Kidney epithelial cell (primary cell): ENCODE data around the gene RAD51B. TPM values are rescaled to one million over a fixed set of nuclear protein-coding genes. Genes with fewer than 3 reads are reported as not detected.

Experiments used
- DNase-seq: peaks from one replicate; pipeline ENCODE4 v3.0.0-alpha.2; 2010; ENCODE audit warnings: low read depth
- H3K27me3 ChIP-seq: 2 replicates; pipeline ENCODE4 v1.6.0; 2011; ENCODE audit warnings: low read length; ENCODE audit not compliant: control insufficient read depth, insufficient read depth
- H3K36me3 ChIP-seq: 2 replicates; pipeline ENCODE4 v1.5.1; 2011; ENCODE audit warnings: low read length; ENCODE audit not compliant: control insufficient read depth, insufficient read depth
- H3K4me3 ChIP-seq: 2 replicates; pipeline ENCODE4 v1.5.1; 2011; ENCODE audit warnings: low read depth, mild to moderate bottlenecking, control low read depth, low read length
- total RNA-seq: library from RNA; depleted of rRNA; stranded (reverse); fragments of >200 nt; gene quantifications from 2 replicates; pipeline ENCODE4 v1.2.3, GENCODE V29; 2015
- TF ChIP-seq, protein P1 (sequence below): IDR thresholded peaks from 2 replicates; pipeline ENCODE4 v1.5.1; 2011; ENCODE audit warnings: mild to moderate bottlenecking, moderate library complexity, low read length, control low read depth, inconsistent platforms; ENCODE audit not compliant: insufficient read depth, poor library complexity, severe bottlenecking

The RAD51B gene
- total RNA-seq, 1 donor from 2014 or later, result 9.5 TPM

GRCh38 chr14:68632054-68632895 is 812.7 kb downstream of the RAD51B start:
- TF ChIP-seq, protein P1, sequence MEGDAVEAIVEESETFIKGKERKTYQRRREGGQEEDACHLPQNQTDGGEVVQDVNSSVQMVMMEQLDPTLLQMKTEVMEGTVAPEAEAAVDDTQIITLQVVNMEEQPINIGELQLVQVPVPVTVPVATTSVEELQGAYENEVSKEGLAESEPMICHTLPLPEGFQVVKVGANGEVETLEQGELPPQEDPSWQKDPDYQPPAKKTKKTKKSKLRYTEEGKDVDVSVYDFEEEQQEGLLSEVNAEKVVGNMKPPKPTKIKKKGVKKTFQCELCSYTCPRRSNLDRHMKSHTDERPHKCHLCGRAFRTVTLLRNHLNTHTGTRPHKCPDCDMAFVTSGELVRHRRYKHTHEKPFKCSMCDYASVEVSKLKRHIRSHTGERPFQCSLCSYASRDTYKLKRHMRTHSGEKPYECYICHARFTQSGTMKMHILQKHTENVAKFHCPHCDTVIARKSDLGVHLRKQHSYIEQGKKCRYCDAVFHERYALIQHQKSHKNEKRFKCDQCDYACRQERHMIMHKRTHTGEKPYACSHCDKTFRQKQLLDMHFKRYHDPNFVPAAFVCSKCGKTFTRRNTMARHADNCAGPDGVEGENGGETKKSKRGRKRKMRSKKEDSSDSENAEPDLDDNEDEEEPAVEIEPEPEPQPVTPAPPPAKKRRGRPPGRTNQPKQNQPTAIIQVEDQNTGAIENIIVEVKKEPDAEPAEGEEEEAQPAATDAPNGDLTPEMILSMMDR, result no peak
- Histone ChIP-seq H3K36me3 (no peaks in the 10 kb centered on the region), H3K4me3 (no peak overlapping the region), H3K27me3 (no peaks in the 10 kb centered on the region)
- DNase-seq, result no peak

DNA sequence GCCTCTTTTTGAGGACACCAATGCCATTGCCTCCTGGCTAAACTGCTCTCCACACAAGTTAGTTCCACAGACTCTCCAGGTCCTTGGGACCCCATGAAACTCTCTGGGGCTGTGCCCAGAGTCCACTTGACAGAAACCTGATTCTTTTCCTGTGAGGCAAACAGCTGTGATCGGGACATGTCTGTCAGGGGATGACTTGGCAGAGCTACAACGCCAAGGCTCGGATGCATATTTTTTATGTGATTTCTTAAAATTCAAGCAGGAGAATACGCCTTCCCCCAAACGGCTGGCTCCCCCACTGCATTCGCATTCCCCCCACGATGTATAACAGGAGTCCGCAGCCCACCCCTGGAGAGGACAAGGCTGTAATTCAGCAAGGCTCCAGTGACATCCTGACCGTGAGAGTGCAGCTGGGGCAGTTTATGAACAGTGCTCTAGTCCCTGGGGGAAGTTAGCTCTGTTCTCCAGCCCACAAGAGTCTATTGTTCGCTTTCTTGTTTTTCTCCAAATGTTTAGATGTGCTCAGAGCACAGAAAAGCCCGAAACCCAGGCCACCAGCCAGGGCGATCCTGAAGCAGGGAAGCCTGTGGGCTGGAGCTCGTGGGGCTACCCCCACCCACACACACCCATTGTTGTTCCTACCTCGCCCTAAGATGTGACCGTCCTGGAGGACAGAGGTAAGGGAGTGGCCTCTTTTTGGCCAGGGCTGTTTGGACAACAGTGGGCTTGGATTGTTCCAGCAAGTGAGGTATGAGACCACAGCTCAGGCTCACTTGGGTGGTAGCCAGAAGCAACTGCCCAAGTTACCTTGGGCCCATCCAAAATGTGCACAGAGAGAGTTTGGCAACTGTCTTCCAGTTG is 813.8 kb downstream of the RAD51B start:
- TF ChIP-seq, protein P1, result no peak
- H3K36me3 ChIP-seq, result no peaks in the 10 kb centered on the region
- no peak overlapping the region for H3K4me3 ChIP-seq
- DNase-seq, result no peak
- H3K27me3 ChIP-seq, result no peaks in the 10 kb centered on the region

GRCh38 chr14:68634332-68634731 is 814.8 kb downstream of the RAD51B start:
- Histone ChIP-seq H3K36me3 (no peaks in the 10 kb centered on the region), H3K27me3 (no peaks in the 10 kb centered on the region), H3K4me3 (no peak overlapping the region)
- DNase-seq, result no peak
- TF ChIP-seq, protein P1, result no peak

GRCh38 chr14:68634874-68635595 is 815.5 kb downstream of the RAD51B start:
- TF ChIP-seq, protein P1, result no peak
- Histone ChIP-seq H3K4me3 (no peak overlapping the region), H3K27me3 (no peaks in the 10 kb centered on the region), H3K36me3 (no peaks in the 10 kb centered on the region)
- no peak for DNase-seq

DNA sequence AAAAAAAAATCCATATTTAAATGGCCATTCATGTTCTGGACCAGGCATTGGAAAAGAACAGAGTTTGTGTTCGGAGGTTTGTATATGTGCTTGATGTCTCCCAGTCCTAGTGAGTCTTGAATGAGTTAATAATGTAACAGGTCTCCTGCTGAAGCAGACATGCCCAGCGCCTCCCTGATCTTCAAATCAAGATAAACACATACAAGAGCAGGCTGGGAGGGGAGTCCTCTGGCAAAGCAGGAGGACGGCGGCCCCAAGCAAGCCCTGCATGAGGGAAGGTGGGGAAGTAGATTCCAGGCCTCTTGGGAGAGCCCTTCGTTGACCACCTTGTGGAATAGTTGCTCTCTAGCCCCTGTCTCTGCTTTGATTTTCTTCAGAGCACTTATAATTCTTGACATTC is 817.0 kb downstream of the RAD51B start:
- H3K27me3 ChIP-seq, result no peaks in the 10 kb centered on the region
- no peak for DNase-seq
- H3K36me3 ChIP-seq, result no peaks in the 10 kb centered on the region
- TF ChIP-seq, protein P1, result no peak
- H3K4me3 ChIP-seq, result no peak overlapping the region
